ENCODE measurements around the gene IRF9.

Gene IRF9

GRCh38 chr14:24172261-24172860, 11.3 kb downstream of the IRF9 start:
- TF ChIP-seq Cebpa-rat (IDR thresholded peaks at IDR 0.05), result no peak
- Histone ChIP-seq H3K36me3 (peaks cover 30% of the 10 kb centered on the region), H3K4me1 (peaks cover 24% of the 10 kb centered on the region), H3K4me3 (peak overlapping the region; percentile 66), H3K27me3 (peaks cover 25% of the 10 kb centered on the region), H3K27ac (no peak overlapping the region), H3K4me2 (peak overlapping the region; percentile 90), H3K9me3 (no peaks in the 10 kb centered on the region), H4K20me1 (no peaks in the 10 kb centered on the region), H3K9ac (0 out of 2 replicates have a peak overlapping the region, but pooled peaks have one; percentile 13)

- no peaks in the 10 kb centered on the region for H4K20me1 ChIP-seq
- peaks cover 30% of the 10 kb centered on the region for H3K36me3 ChIP-seq
- no peaks in the 10 kb centered on the region for H3K9me3 ChIP-seq
- no peak overlapping the region for H3K9ac ChIP-seq
- H3K4me2 ChIP-seq, result peak overlapping the region; percentile 90; the same call in 1 of the 2 replicates
- peaks cover 24% of the 10 kb centered on the region for H3K4me1 ChIP-seq
- H3K27me3 ChIP-seq, result peaks cover 25% of the 10 kb centered on the region
- H3K4me3 ChIP-seq, result no peak overlapping the region
- H3K27ac ChIP-seq, result no peak overlapping the region
- no peak for TF ChIP-seq Cebpa-rat (IDR thresholded peaks at IDR 0.05)
Observed at GRCh38 chr14:24172871-24173281, 11.8 kb downstream of the IRF9 start.

GRCh38 chr14:24176599-24176998, 15.5 kb downstream of the IRF9 start:
- H3K27me3 ChIP-seq, result peaks cover 14% of the 10 kb centered on the region
- H3K4me1 ChIP-seq, result peaks cover 40% of the 10 kb centered on the region
- H3K9me3 ChIP-seq, result no peaks in the 10 kb centered on the region
- H3K36me3 ChIP-seq, result peaks cover 57% of the 10 kb centered on the region
- peaks cover 15% of the 10 kb centered on the region; the same call in 1 of the 2 replicates for H4K20me1 ChIP-seq
- H3K4me3 ChIP-seq, result no peak overlapping the region
- no peak for TF ChIP-seq Cebpa-rat (IDR thresholded peaks at IDR 0.05)
- no peak overlapping the region for H3K27ac ChIP-seq
- H3K4me2 ChIP-seq, result no peak overlapping the region
- no peak overlapping the region for H3K9ac ChIP-seq

GRCh38 chr14:24177041-24177825, 16.2 kb downstream of the IRF9 start:
- peaks cover 8% of the 10 kb centered on the region for H3K27me3 ChIP-seq
- H4K20me1 ChIP-seq, result peaks cover 15% of the 10 kb centered on the region; the same call in 1 of the 2 replicates
- peaks cover 64% of the 10 kb centered on the region for H3K36me3 ChIP-seq
- no peak overlapping the region for H3K27ac ChIP-seq
- H3K4me2 ChIP-seq, result no peak overlapping the region
- H3K9me3 ChIP-seq, result no peaks in the 10 kb centered on the region
- no peak for TF ChIP-seq Cebpa-rat (IDR thresholded peaks at IDR 0.05)
- no peak overlapping the region for H3K9ac ChIP-seq
- H3K4me1 ChIP-seq, result peaks cover 34% of the 10 kb centered on the region
- H3K4me3 ChIP-seq, result no peak overlapping the region

GRCh38 chr14:24177891-24178290, 16.8 kb downstream of the IRF9 start:
- H3K4me3 ChIP-seq, result no peak overlapping the region
- peaks cover 15% of the 10 kb centered on the region; the same call in 1 of the 2 replicates for H4K20me1 ChIP-seq
- no peaks in the 10 kb centered on the region for H3K9me3 ChIP-seq
- H3K36me3 ChIP-seq, result peaks cover 70% of the 10 kb centered on the region
- peaks cover 2% of the 10 kb centered on the region; the same call in 1 of the 2 replicates for H3K27me3 ChIP-seq
- H3K9ac ChIP-seq, result no peak overlapping the region
- no peak overlapping the region for H3K27ac ChIP-seq
- no peak overlapping the region for H3K4me2 ChIP-seq
- no peak for TF ChIP-seq Cebpa-rat (IDR thresholded peaks at IDR 0.05)
- H3K4me1 ChIP-seq, result peaks cover 28% of the 10 kb centered on the region

GRCh38 chr14:24178399-24179178, 17.5 kb downstream of the IRF9 start:
- Histone ChIP-seq H3K36me3 (peaks cover 74% of the 10 kb centered on the region), H3K9ac (0 out of 2 replicates have a peak overlapping the region, but pooled peaks have one; percentile 4), H3K9me3 (no peaks in the 10 kb centered on the region), H3K4me2 (peak overlapping the region; percentile 69), H3K4me1 (peaks cover 26% of the 10 kb centered on the region), H4K20me1 (peaks cover 15% of the 10 kb centered on the region; the same call in 1 of the 2 replicates), H3K4me3 (no peak overlapping the region), H3K27me3 (no peaks in the 10 kb centered on the region), H3K27ac (peak overlapping the region; percentile 41; the same call in 1 of the 2 replicates)
- TF ChIP-seq Cebpa-rat (IDR thresholded peaks at IDR 0.05), result no peak

GRCh38 chr14:24179294-24179960, 18.4 kb downstream of the IRF9 start:
- Histone ChIP-seq H3K9ac (peak overlapping the region; percentile 44; the same call in 1 of the 2 replicates), H3K4me1 (peaks cover 26% of the 10 kb centered on the region), H3K27me3 (no peaks in the 10 kb centered on the region), H3K4me3 (no peak overlapping the region), H4K20me1 (peaks cover 15% of the 10 kb centered on the region; the same call in 1 of the 2 replicates), H3K4me2 (peak overlapping the region; percentile 69), H3K27ac (peak overlapping the region; percentile 41), H3K9me3 (no peaks in the 10 kb centered on the region), H3K36me3 (peaks cover 81% of the 10 kb centered on the region)
- TF ChIP-seq Cebpa-rat (IDR thresholded peaks at IDR 0.05), result no peak

- Histone ChIP-seq H3K36me3 (peaks cover 89% of the 10 kb centered on the region), H3K9me3 (no peaks in the 10 kb centered on the region), H3K4me3 (no peak overlapping the region), H3K9ac (peak overlapping the region; percentile 44; the same call in 1 of the 2 replicates), H3K27ac (peak overlapping the region; percentile 41), H3K4me1 (peaks cover 26% of the 10 kb centered on the region), H3K4me2 (peak overlapping the region; percentile 69), H4K20me1 (peaks cover 15% of the 10 kb centered on the region; the same call in 1 of the 2 replicates), H3K27me3 (no peaks in the 10 kb centered on the region)
- no peak for TF ChIP-seq Cebpa-rat (IDR thresholded peaks at IDR 0.05)
Observed at GRCh38 chr14:24179961-24180796, 19.1 kb downstream of the IRF9 start.
